Left lung (tissue), 10 donors: ENCODE measurements around the gene PSMB9. TPM values are rescaled to one million over a fixed set of nuclear protein-coding genes. Genes with fewer than 3 reads are reported as not detected.

Experiments used
- ATAC-seq: fragments of 200-7000 bp; cut with Tn5 transposase; one replicate; pipeline ENCODE4 v1.9.1; 2020; ENCODE audit warnings: moderate library complexity
- DNase-seq, 4 donors: peaks; one replicate each; pipeline ENCODE4 v3.0.0-alpha.2; 2013 to 2020
- H3K27ac ChIP-seq, 2 donors: fragments of 200-600 bp; sonication (generic) in 1 of 2; one replicate each; pipeline versions ENCODE4 v1.5.0 to v1.8.0; 2020 to 2021
- H3K27me3 ChIP-seq, 2 donors: fragments of 200-600 bp; sonication (generic) in 1 of 2; one replicate each; pipeline versions ENCODE4 v1.5.0 to v1.8.0; 2020 to 2021
- H3K36me3 ChIP-seq, 2 donors: fragments of 200-600 bp; sonication (generic) in 1 of 2; one replicate each; pipeline versions ENCODE4 v1.5.0 to v1.8.0; 2020 to 2021
- H3K4me1 ChIP-seq, 2 donors: fragments of 200-600 bp; one replicate each; pipeline ENCODE4 v1.8.0; 2021
- H3K4me3 ChIP-seq, 2 donors: fragments of 200-600 bp; sonication (generic) in 1 of 2; one replicate each; pipeline versions ENCODE4 v1.5.0 to v1.8.0; 2020 to 2021; ENCODE audit warnings: mild to moderate bottlenecking in 1 of 2
- H3K9me3 ChIP-seq, 2 donors: fragments of 200-600 bp; sonication (generic) in 1 of 2; one replicate each; pipeline versions ENCODE4 v1.5.0 to v1.8.0; 2020 to 2021
- intact Hi-C, 2 donors: fragments of 100-400 bp; cut with DNase I; formaldehyde crosslinking; loops; one replicate each; pipeline versions ENCODE4 v1.11.2 to v1.14.2; 2022
- polyA plus RNA-seq, 6 donors: library from polyadenylated mRNA; unstranded; fragments of 120-200 nt; gene quantifications; one replicate each; pipeline ENCODE4 v1.2.1, GENCODE V29; 2013; ENCODE audit not compliant: insufficient read length in 6 of 6
- total RNA-seq, 2 donors: library from RNA; stranded (reverse); fragmentation: NEBNext Ultra II Directional; extraction: Animal tissue kit (Norgen Biotek cat#: 25700); gene quantifications; one replicate each; pipeline ENCODE4 v1.2.1, GENCODE V29; 2021
- TF ChIP-seq, protein P1 (sequence below), 2 donors: fragments of 200-600 bp; sonication (generic) in 1 of 2; IDR thresholded peaks; one replicate each; pipeline versions ENCODE4 v1.5.0 to v1.8.0; 2021; ENCODE audit warnings: antibody characterized with exemption in 2 of 2
- donor health status: DM: no; HTN: yes; CAD: no.
- donor health status: DM: no; HTN: no; CAD: no.

PSMB9 gene
- total and polyA plus RNA-seq, 8 donors: 12.9 to 67.9 (median 15.9) TPM

DNA sequence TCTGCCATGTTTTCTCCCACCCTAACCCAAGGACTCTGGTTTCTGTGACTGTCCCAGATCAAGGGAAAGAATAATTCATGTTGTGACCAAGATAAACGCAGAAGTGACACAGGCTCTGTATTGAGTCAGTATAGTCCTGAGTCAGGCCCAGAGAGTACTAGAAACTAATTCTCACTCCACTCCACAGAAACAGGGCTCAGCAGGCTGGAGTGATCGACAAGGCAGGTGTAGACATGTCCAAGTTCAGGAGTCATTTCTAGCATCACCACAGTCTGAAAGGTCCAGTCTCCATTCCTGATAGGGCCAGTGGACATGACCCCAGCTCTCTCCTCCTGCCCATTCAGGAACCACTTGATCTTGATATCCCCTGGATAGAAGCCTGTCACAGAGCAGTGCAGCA lies 39.8 kb upstream of the PSMB9 start:
- TF ChIP-seq, protein P1, sequence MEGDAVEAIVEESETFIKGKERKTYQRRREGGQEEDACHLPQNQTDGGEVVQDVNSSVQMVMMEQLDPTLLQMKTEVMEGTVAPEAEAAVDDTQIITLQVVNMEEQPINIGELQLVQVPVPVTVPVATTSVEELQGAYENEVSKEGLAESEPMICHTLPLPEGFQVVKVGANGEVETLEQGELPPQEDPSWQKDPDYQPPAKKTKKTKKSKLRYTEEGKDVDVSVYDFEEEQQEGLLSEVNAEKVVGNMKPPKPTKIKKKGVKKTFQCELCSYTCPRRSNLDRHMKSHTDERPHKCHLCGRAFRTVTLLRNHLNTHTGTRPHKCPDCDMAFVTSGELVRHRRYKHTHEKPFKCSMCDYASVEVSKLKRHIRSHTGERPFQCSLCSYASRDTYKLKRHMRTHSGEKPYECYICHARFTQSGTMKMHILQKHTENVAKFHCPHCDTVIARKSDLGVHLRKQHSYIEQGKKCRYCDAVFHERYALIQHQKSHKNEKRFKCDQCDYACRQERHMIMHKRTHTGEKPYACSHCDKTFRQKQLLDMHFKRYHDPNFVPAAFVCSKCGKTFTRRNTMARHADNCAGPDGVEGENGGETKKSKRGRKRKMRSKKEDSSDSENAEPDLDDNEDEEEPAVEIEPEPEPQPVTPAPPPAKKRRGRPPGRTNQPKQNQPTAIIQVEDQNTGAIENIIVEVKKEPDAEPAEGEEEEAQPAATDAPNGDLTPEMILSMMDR (IDR thresholded peaks at IDR 0.05): no peak
- intact Hi-C loops: no loop called here
- Histone ChIP-seq H3K36me3 (no peaks in the 10 kb centered on the region), H3K27ac (no peak overlapping the region), H3K9me3 (no peaks in the 10 kb centered on the region), H3K4me1 (no peaks in the 10 kb centered on the region), H3K4me3 (no peak overlapping the region), H3K27me3 (no peaks in the 10 kb centered on the region)
- DNase-seq (no peak), ATAC-seq (no peak)

DNA sequence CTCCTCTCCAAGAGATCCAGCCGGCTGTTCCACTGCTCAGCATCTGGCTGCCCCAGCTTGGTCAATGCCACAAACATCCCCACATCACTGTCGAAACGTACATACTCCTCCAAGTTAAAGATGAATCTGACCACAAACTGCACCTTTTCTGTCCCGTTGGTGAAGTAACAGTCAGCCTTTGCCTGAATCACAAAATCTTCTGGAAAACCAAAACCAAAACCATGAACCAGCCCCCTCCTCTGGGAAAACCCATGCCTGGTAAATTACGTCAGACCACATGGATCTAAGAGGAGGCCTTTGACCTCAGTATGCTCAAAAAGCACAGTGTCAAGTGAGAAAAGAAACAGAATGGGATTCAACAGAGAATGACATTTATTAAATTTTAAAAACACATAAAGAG lies 38.9 kb upstream of the PSMB9 start:
- Histone ChIP-seq H3K27me3 (no peaks in the 10 kb centered on the region), H3K4me3 (no peak overlapping the region), H3K9me3 (no peaks in the 10 kb centered on the region), H3K4me1 (no peaks in the 10 kb centered on the region), H3K27ac (no peak overlapping the region), H3K36me3 (no peaks in the 10 kb centered on the region)
- ATAC-seq (no peak), DNase-seq (no peak)
- intact Hi-C loops: no loop called here
- TF ChIP-seq, protein P1 (IDR thresholded peaks at IDR 0.05): no peak

DNA sequence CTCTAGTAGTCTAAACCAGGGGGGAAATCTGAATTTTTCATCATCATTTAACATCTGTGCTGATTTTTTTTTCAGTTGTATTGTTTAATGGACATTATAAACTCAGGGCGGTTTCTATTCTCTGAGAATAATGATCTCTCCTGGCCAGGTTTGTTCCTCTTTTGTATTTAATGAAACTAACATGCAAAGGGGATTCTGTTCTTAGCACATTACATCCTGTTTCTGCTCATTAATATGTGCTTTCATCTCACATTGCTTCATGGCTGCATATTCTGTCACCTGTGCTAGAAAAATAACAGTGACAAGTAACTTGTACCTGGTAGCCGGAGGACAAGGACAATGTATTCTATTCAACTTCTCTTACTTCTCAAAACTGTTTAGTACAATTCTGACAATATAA lies 38.0 kb upstream of the PSMB9 start:
- DNase-seq (no peak), ATAC-seq (no peak)
- H3K27me3 ChIP-seq: no peaks in the 10 kb centered on the region
- no peaks in the 10 kb centered on the region for H3K4me1 ChIP-seq
- no peak overlapping the region for H3K27ac ChIP-seq
- H3K36me3 ChIP-seq: no peaks in the 10 kb centered on the region
- H3K4me3 ChIP-seq: no peak overlapping the region
- intact Hi-C loops: no loop called here
- TF ChIP-seq, protein P1 (IDR thresholded peaks at IDR 0.05): no peak
- no peaks in the 10 kb centered on the region for H3K9me3 ChIP-seq

DNA sequence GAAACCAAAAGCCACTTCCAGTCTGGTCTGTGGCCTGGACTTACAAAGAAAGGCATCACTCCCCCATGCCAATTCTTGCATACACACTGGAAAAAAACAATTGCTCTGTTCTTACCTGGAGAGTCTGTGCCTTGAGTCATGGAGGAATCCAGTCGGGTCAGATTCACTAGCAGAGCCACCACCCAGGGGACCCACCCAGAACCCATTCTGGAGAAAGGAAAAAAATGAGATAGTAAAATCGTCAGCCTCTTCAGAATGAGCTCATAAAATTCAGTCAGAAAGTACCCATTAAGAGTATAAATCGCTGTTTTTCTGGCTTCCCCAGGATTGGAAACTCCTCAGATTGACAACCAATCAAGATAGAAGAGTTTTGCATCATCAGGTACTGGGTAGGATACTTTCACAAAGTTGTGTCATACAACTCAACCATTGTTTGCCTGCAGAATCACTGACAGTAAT lies 37.2 kb upstream of the PSMB9 start, which contains the start of gene HLA-DOB:
HLA-DOB (minus strand) TSS at position 257 of the 459 bp plus-strand sequence; CDS start at position 206, 51 bp downstream.
- Histone ChIP-seq H3K36me3 (no peaks in the 10 kb centered on the region), H3K27me3 (no peaks in the 10 kb centered on the region), H3K9me3 (no peaks in the 10 kb centered on the region), H3K27ac (no peak within 1 kb of the TSS), H3K4me1 (no peaks in the 10 kb centered on the region), H3K4me3 (no peak within 1 kb of the TSS)
- TF ChIP-seq, protein P1 (IDR thresholded peaks at IDR 0.05): no peak
- ATAC-seq (peak; percentile 91), DNase-seq (no peak)
- intact Hi-C loops: no loop called here

DNA sequence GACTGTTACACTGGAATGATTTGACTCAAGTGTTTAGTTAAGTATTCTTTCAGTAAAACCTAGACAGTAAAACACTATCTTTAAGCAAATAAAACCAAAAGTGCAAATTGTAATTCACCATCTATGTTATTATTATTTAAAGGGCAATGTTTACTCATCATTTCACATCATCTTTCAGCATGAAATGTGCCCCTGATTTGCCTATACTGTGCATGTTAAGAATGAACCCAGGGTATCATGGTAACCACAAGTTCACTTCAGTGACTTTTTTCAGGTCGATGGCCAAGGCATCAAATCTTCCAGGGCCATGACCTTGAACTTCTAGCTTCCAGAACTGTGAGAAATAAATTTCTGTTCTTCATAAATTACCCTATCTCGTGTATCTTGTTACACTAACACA lies 35.1 kb upstream of the PSMB9 start:
- TF ChIP-seq, protein P1 (IDR thresholded peaks at IDR 0.05): no peak
- no peaks in the 10 kb centered on the region for H3K9me3 ChIP-seq
- no peak for DNase-seq
- H3K4me3 ChIP-seq: no peak overlapping the region
- H3K36me3 ChIP-seq: no peaks in the 10 kb centered on the region
- intact Hi-C loops: no loop called here
- no peaks in the 10 kb centered on the region for H3K27me3 ChIP-seq
- no peak overlapping the region for H3K27ac ChIP-seq
- no peaks in the 10 kb centered on the region for H3K4me1 ChIP-seq
- no peak for ATAC-seq
